Renal cortical epithelial cell (primary cell): ENCODE data around the gene TMEM86A. TPM values are rescaled to one million over a fixed set of nuclear protein-coding genes. Genes with fewer than 3 reads are reported as not detected.
A peak's percentile ranks its signal among the peaks of the same experiment; 100 is the strongest.

Experiments
- DNase-seq: peaks from one replicate; pipeline ENCODE4 v3.0.0-alpha.2; 2011; ENCODE audit warnings: low read depth
- total RNA-seq: library from RNA; depleted of rRNA; stranded (reverse); fragments of >200 nt; gene quantifications from 2 replicates; pipeline ENCODE4 v1.2.3, GENCODE V29; 2014

The TMEM86A gene
- total RNA-seq, 1 donor from 2014 or later: 18.8 TPM

GRCh38 chr11:18700375-18700774, 1.8 kb downstream of the TMEM86A start:
- DNase-seq: peak; percentile 83

- DNase-seq: no peak
These were observed 2.3 kb downstream of the TMEM86A start for GRCh38 chr11:18700872-18701271.

- DNase-seq: no peak
These were observed 3.1 kb downstream of the TMEM86A start for GRCh38 chr11:18701614-18702216.

GRCh38 chr11:18703001-18703763, 4.6 kb downstream of the TMEM86A start:
- DNase-seq: no peak

- no peak for DNase-seq
These were observed 5.6 kb downstream of the TMEM86A start for GRCh38 chr11:18704045-18704645.

- DNase-seq: no peak
These were observed 6.1 kb downstream of the TMEM86A start for GRCh38 chr11:18704698-18705097.

GRCh38 chr11:18705651-18706281, 7.2 kb downstream of the TMEM86A start:
- no peak for DNase-seq

GRCh38 chr11:18706330-18707243, 8.0 kb downstream of the TMEM86A start:
- DNase-seq: peak; percentile 54

GRCh38 chr11:18707811-18708340, 9.3 kb downstream of the TMEM86A start:
- DNase-seq: no peak

- no peak for DNase-seq
These were observed 10.8 kb downstream of the TMEM86A start for GRCh38 chr11:18709414-18709813.

- DNase-seq: no peak
These were observed 12.0 kb downstream of the TMEM86A start for GRCh38 chr11:18710545-18710944.

- no peak for DNase-seq
These were observed 15.3 kb downstream of the TMEM86A start for GRCh38 chr11:18713646-18714442.

- no peak for DNase-seq
These were observed 15.8 kb downstream of the TMEM86A start for GRCh38 chr11:18714443-18714780.

GRCh38 chr11:18715476-18715875, 16.9 kb downstream of the TMEM86A start:
- DNase-seq: no peak

GRCh38 chr11:18720091-18720807, 21.7 kb downstream of the TMEM86A start:
- DNase-seq: no peak

GRCh38 chr11:18720808-18721560, 22.4 kb downstream of the TMEM86A start:
- DNase-seq: peak; percentile 41

- DNase-seq: peak; percentile 31
These were observed 23.1 kb downstream of the TMEM86A start for GRCh38 chr11:18721561-18722292.

GRCh38 chr11:18722293-18722637, 23.7 kb downstream of the TMEM86A start:
- DNase-seq: no peak

- no peak for DNase-seq
These were observed 25.4 kb downstream of the TMEM86A start for GRCh38 chr11:18723991-18724390.
